H9 (cell line): ENCODE results near the gene MLYCD. TPM values are rescaled to one million over a fixed set of nuclear protein-coding genes. Genes with fewer than 3 reads are reported as not detected.

Experiments used
- DNase-seq: peaks from one replicate; pipeline ENCODE4 v3.0.0-alpha.2; 2017
- H2AFZ ChIP-seq: one replicate; pipeline ENCODE4 v1.6.1; 2013; ENCODE audit warnings: mild to moderate bottlenecking, low read length, control low read depth, moderate library complexity
- H2AK5ac ChIP-seq: 2 replicates; pipeline ENCODE4 v1.6.1; 2013; ENCODE audit warnings: low read length, control low read depth, mixed read lengths; ENCODE audit not compliant: insufficient read length
- H2BK120ac ChIP-seq: one replicate; pipeline ENCODE4 v1.6.1; 2013; ENCODE audit warnings: low read depth, mild to moderate bottlenecking, low read length, control low read depth, inconsistent platforms; ENCODE audit not compliant: poor library complexity, severe bottlenecking
- H2BK12ac ChIP-seq: 2 replicates; pipeline ENCODE4 v1.6.1; 2013; ENCODE audit warnings: low read length, control low read depth, mixed read lengths, low read depth; ENCODE audit not compliant: insufficient read length
- H2BK15ac ChIP-seq: 2 replicates; pipeline ENCODE4 v1.6.1; 2013; ENCODE audit warnings: low read depth, low read length, control low read depth
- H2BK20ac ChIP-seq: one replicate; pipeline ENCODE4 v1.6.1; 2013; ENCODE audit warnings: low read depth, mild to moderate bottlenecking, low read length, control low read depth, inconsistent platforms; ENCODE audit not compliant: poor library complexity, severe bottlenecking
- H2BK5ac ChIP-seq: 2 replicates; pipeline ENCODE4 v1.6.1; 2013; ENCODE audit warnings: low read length, control low read depth, mixed read lengths; ENCODE audit not compliant: insufficient read length
- H3K14ac ChIP-seq: 2 replicates; pipeline ENCODE4 v1.6.1; 2013; ENCODE audit warnings: low read length, control low read depth; ENCODE audit not compliant: insufficient read depth
- H3K18ac ChIP-seq: 2 replicates; pipeline ENCODE4 v1.6.1; 2013; ENCODE audit warnings: low read depth, mild to moderate bottlenecking, mixed read lengths, low read length, control low read depth; ENCODE audit not compliant: insufficient read length
- H3K23ac ChIP-seq: 2 replicates; pipeline ENCODE4 v1.6.1; 2013; ENCODE audit warnings: low read length, control low read depth, mixed read lengths, low read depth; ENCODE audit not compliant: insufficient read length
- H3K23me2 ChIP-seq: 2 replicates; pipeline ENCODE4 v1.6.1; 2013; ENCODE audit warnings: low read depth, mild to moderate bottlenecking, mixed read lengths, low read length, control low read depth; ENCODE audit not compliant: insufficient read length, poor library complexity, severe bottlenecking
- H3K27ac ChIP-seq: 2 replicates; pipeline ENCODE4 v1.5.1; 2013; ENCODE audit warnings: low read length, control low read depth, mixed read lengths, low read depth; ENCODE audit not compliant: insufficient read length
- H3K27me3 ChIP-seq: 2 replicates; pipeline ENCODE4 v1.6.1; 2013; ENCODE audit warnings: low read length, control low read depth, inconsistent platforms; ENCODE audit not compliant: insufficient read depth
- H3K4ac ChIP-seq: 2 replicates; pipeline ENCODE4 v1.6.1; 2013; ENCODE audit warnings: low read depth, mild to moderate bottlenecking, control low read depth, inconsistent platforms, low read length, moderate library complexity
- H3K4me1 ChIP-seq: 2 replicates; pipeline ENCODE4 v1.6.1; 2013; ENCODE audit warnings: low read length, control low read depth, inconsistent platforms; ENCODE audit not compliant: insufficient read depth
- H3K4me2 ChIP-seq: 2 replicates; pipeline ENCODE4 v1.6.1; 2013; ENCODE audit warnings: low read length, control low read depth, mixed read lengths; ENCODE audit not compliant: insufficient read length, insufficient read depth
- H3K56ac ChIP-seq: 2 replicates; pipeline ENCODE4 v1.6.1; 2013; ENCODE audit warnings: low read depth, mild to moderate bottlenecking, mixed read lengths, low read length, control low read depth; ENCODE audit not compliant: insufficient read length
- H3K79me1 ChIP-seq: 2 replicates; pipeline ENCODE4 v1.6.1; 2013; ENCODE audit warnings: low read depth, mild to moderate bottlenecking, moderate library complexity, low read length, control low read depth, inconsistent platforms; ENCODE audit not compliant: insufficient read depth, poor library complexity, severe bottlenecking
- H3K79me2 ChIP-seq: 2 replicates; pipeline ENCODE4 v1.6.1; 2013; ENCODE audit warnings: low read length, control low read depth, inconsistent platforms; ENCODE audit not compliant: insufficient read depth
- H3K9ac ChIP-seq: 2 replicates; pipeline ENCODE4 v1.6.1; 2013; ENCODE audit warnings: low read length, control low read depth, mixed read lengths; ENCODE audit not compliant: insufficient read length; ENCODE audit errors: extremely low read depth
- H3K9me3 ChIP-seq: one replicate; pipeline ENCODE4 v1.6.1; 2013; ENCODE audit warnings: low read depth, low read length, inconsistent platforms; ENCODE audit not compliant: control insufficient read depth
- H3T11ph ChIP-seq: one replicate; pipeline ENCODE4 v1.6.1; 2013; ENCODE audit warnings: mild to moderate bottlenecking, low read length, control low read depth, inconsistent platforms
- H4K20me1 ChIP-seq: one replicate; pipeline ENCODE4 v1.6.1; 2013; ENCODE audit not compliant: control insufficient read depth, insufficient read length, insufficient read depth
- H4K5ac ChIP-seq: 2 replicates; pipeline ENCODE4 v1.6.1; 2013; ENCODE audit warnings: low read depth, mild to moderate bottlenecking, mixed read lengths, low read length, control low read depth; ENCODE audit not compliant: insufficient read length
- H4K8ac ChIP-seq: replicated peaks from 2 replicates; pipeline ENCODE4 v1.6.1; 2013; ENCODE audit warnings: low read length, control low read depth, mixed read lengths, low read depth; ENCODE audit not compliant: insufficient read length
- H4K91ac ChIP-seq: 2 replicates; pipeline ENCODE4 v1.6.1; 2013; ENCODE audit warnings: low read depth, mild to moderate bottlenecking, moderate library complexity, mixed read lengths, low read length, control low read depth; ENCODE audit not compliant: insufficient read length
- H3K27ac Mint-ChIP-seq, 3 experiments: 2 replicates in 2 of 3; 3 replicates in 1 of 3; pipeline ENCODE4 v1.8.0; 2020 to 2021; ENCODE audit warnings: mixed read lengths in 3 of 3, mild to moderate bottlenecking in 1 of 3, moderate library complexity in 1 of 3
- H3K27me3 Mint-ChIP-seq: 2 replicates; pipeline ENCODE4 v1.8.0; 2021; ENCODE audit warnings: low read depth, mild to moderate bottlenecking, moderate library complexity, mixed read lengths
- H3K36me3 Mint-ChIP-seq, 3 experiments: 2 replicates in 2 of 3; 3 replicates in 1 of 3; pipeline ENCODE4 v1.8.0; 2020 to 2021; ENCODE audit warnings: low read depth in 3 of 3, mixed read lengths in 3 of 3; ENCODE audit not compliant: insufficient read depth in 1 of 3
- H3K4me1 Mint-ChIP-seq, 2 experiments: 2 replicates each; pipeline ENCODE4 v1.8.0; 2020; ENCODE audit warnings: mixed read lengths in 2 of 2
- H3K4me3 Mint-ChIP-seq, 2 experiments: 2 replicates in 1 of 2; 3 replicates in 1 of 2; pipeline ENCODE4 v1.8.0; 2020 to 2021; ENCODE audit warnings: mild to moderate bottlenecking in 2 of 2, mixed read lengths in 2 of 2, moderate library complexity in 1 of 2
- H3K9me3 Mint-ChIP-seq, 2 experiments: 2 replicates in 1 of 2; 3 replicates in 1 of 2; pipeline ENCODE4 v1.8.0; 2020; ENCODE audit warnings: mild to moderate bottlenecking in 2 of 2, mixed read lengths in 2 of 2, moderate library complexity in 1 of 2
- CTCF ChIP-seq: fragments of 200-600 bp; sonication (generic); conservative IDR thresholded peaks from 3 replicates; pipeline ENCODE4 v1.8.0; 2021; ENCODE audit warnings: antibody characterized with exemption, mild to moderate bottlenecking
- WGBS: extraction: QIAGEN DNeasy Blood & Tissue Kit; methylation state at CpG from one replicate; pipeline ENCODE4 v1.1.7; 2013; ENCODE audit warnings: missing lambda C conversion rate, low lambda C conversion rate, mixed read lengths; ENCODE audit not compliant: insufficient read length; ENCODE audit errors: extremely low coverage; 5-methylcytosine and 5-hydroxymethylcytosine counted together
- total RNA-seq: library from RNA; stranded (reverse); gene quantifications from 2 replicates; pipeline ENCODE4 v1.2.1, GENCODE V29; 2021

MLYCD gene
- total RNA-seq, 1 experiment from 2014 or later, result 7.1 TPM

DNA sequence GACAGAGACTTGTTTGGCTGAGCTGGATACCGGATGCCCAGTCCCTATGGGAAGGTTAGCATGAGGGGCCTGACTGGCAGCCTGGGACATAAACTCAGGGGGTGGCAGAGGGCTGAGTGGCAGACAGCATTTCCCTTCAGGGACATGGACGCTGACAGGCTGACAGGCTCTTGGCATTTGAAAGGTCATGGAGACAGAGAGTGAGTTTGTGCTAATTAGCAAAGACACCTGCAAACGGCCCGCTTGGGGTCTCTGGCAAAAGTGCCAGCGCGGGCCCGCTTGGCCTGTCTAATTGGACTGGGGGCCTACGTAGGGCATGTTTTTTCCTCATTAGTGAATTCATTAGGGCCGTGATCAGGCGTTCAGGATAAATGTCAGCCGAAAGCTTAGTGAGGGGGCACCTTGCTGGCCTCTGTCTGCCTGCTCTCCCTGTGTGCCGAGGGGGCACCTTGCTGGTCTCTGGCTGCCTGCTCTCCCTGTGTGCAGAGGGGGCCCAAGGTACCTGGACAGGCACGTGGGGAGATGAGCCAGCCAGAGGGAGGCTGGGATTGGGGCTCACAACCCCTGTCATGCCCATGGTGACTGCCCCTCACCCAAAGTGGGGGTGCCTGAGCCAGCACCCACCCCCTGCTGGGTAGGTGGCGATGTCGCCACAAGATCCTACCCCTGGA lies 76.8 kb downstream of the MLYCD start:
- Histone ChIP-seq H3K18ac (no peak overlapping the region), H3K23me2 (no peaks in the 10 kb centered on the region), H3K79me2 (no peaks in the 10 kb centered on the region), H2BK120ac (no peak overlapping the region), H2BK15ac (no peak overlapping the region), H4K20me1 (no peaks in the 10 kb centered on the region), H3T11ph (no peak overlapping the region), H3K9me3 (peaks cover 11% of the 10 kb centered on the region), H3K4me1 (no peaks in the 10 kb centered on the region), H3K27me3 (no peaks in the 10 kb centered on the region), H3K4ac (no peak overlapping the region), H4K8ac (no peak overlapping the region), H2AK5ac (no peak overlapping the region), H2BK5ac (no peak overlapping the region), H2BK12ac (no peak overlapping the region), H3K79me1 (no peaks in the 10 kb centered on the region), H3K23ac (no peak overlapping the region), H2AFZ (no peak overlapping the region), H3K9ac (no peak overlapping the region), H4K91ac (no peak overlapping the region), H3K56ac (no peak overlapping the region), H4K5ac (no peak overlapping the region), H3K4me2 (no peak overlapping the region), H3K27ac (no peak overlapping the region), H3K14ac (no peak overlapping the region; the same call in 1 of the 2 replicates), H2BK20ac (no peak overlapping the region)
- no peak overlapping the region for H3K27ac Mint-ChIP-seq
- H3K9me3 Mint-ChIP-seq, result peaks cover 20 to 21% of the 10 kb centered on the region in 2 experiments
- H3K4me3 Mint-ChIP-seq, result no peak overlapping the region
- peaks cover 35 to 71% of the 10 kb centered on the region in 2 experiments for H3K4me1 Mint-ChIP-seq
- no peak for TF ChIP-seq CTCF
- WGBS, result no CpG with 5 or more reads among the region's 15 CpGs
- peaks cover 16 to 26% (median 19%) of the 10 kb centered on the region in 3 experiments for H3K36me3 Mint-ChIP-seq
- DNase-seq, result no peak
- peaks cover 26% of the 10 kb centered on the region for H3K27me3 Mint-ChIP-seq

Other genes starting within 250 kb of the MLYCD start
- 228 and 230 TPM in 2 replicates for gene HSBP1, start 91.1 kb upstream of the MLYCD start, total RNA-seq
- gene OSGIN1, start 54.1 kb downstream of the MLYCD start, total RNA-seq, result 0.48 and 0.63 TPM in 2 replicates
- gene NECAB2, start 69.1 kb downstream of the MLYCD start, total RNA-seq, result 11.7 and 12.6 TPM in 2 replicates
- 0.35 TPM in 1 of 2 replicates, not detected in the other for gene SLC38A8, start 143.7 kb downstream of the MLYCD start, total RNA-seq
- gene MBTPS1, start 217.8 kb downstream of the MLYCD start, total RNA-seq, result 46.8 and 48.7 TPM in 2 replicates
- gene HSDL1, start 246.1 kb downstream of the MLYCD start, total RNA-seq, result 34.2 and 38.2 TPM in 2 replicates
- 0.15 TPM in 1 of 2 replicates, not detected in the other for gene DNAAF1, start 246.2 kb downstream of the MLYCD start, total RNA-seq